Loucy (cell line): ENCODE data around the gene RANGRF.

Experiments used
- CTCF ChIP-seq: fragments of 200-600 bp; sonication (generic); conservative IDR thresholded peaks from 2 replicates; pipeline ENCODE4 v1.5.1; 2014; ENCODE audit warnings: mild to moderate bottlenecking, antibody characterized with exemption, low read length
- EZH2phosphoT487 ChIP-seq: fragments of 200-600 bp; IDR thresholded peaks from 2 replicates; pipeline ENCODE4 v1.6.1; 2018; ENCODE audit warnings: antibody characterized with exemption, mild to moderate bottlenecking, moderate library complexity, borderline replicate concordance

DNA sequence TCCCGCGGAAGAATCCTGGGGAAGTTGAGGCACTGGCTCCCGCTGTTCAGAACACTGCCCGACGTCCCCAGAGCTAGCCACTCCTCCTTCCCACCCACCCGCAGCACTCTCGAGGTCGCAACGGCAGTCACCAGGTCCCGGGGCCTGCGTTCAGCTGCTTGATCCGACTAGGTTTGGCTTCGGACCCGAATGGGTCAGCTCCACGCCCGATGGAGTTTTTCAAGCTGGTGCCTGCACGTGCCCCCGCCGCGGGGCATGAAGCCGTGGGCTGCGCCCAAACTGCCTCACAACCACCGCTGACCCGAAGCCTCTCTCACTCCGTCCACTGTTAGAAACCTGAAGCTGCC is 38.8 kb downstream of the RANGRF start:
- TF ChIP-seq EZH2phosphoT487: no peak
- TF ChIP-seq CTCF: no peak
